SK-N-SH (cell line): Measurements from ENCODE around the gene USP48. TPM values are rescaled to one million over a fixed set of nuclear protein-coding genes. Genes with fewer than 3 reads are reported as not detected.

ENCODE experiments used
- CTCF ChIA-PET: fragments of 300-600, 350-600 bp; formaldehyde crosslinking; extraction: SDS; loops from one replicate; lab custom pipeline; 2021; lab: Yijun Ruan, JAX
- POLR2A ChIA-PET: fragments of 350-600 bp; sonication (Branson Sonifier 250); formaldehyde crosslinking; extraction: SDS; loops from one replicate; lab custom pipeline; 2020; ENCODE audit warnings: antibody characterized with exemption, inconsistent platforms; lab: Yijun Ruan, JAX
- DNase-seq: peaks from one replicate; pipeline ENCODE4 v3.0.0; 2012
- H2AFZ ChIP-seq: fragments of 200-600 bp; sonication (generic); 2 replicates; pipeline ENCODE4 v1.8.1; 2016; ENCODE audit warnings: antibody characterized with exemption, mild to moderate bottlenecking, low read depth
- H3F3A ChIP-seq: fragments of 200-600 bp; sonication (generic); replicated peaks from 2 replicates; pipeline ENCODE3; 2016; ENCODE audit warnings: antibody characterized with exemption, mild to moderate bottlenecking; ENCODE audit not compliant: insufficient read depth
- H3K27ac ChIP-seq, 2 experiments: fragments of 200-500 bp in 1 of 2; fragments of 200-600 bp in 1 of 2; sonication (Bioruptor generic) in 1 of 2; sonication (generic), shearing (Covaris generic) in 1 of 2; 2 replicates each; pipeline versions ENCODE4 v1.5.1 to v1.6.1; 2014 to 2016; ENCODE audit warnings: low read depth in 2 of 2, inconsistent platforms in 1 of 2, low read length in 1 of 2, mild to moderate bottlenecking in 1 of 2, mixed read lengths in 1 of 2
- H3K27me3 ChIP-seq: fragments of 200-600 bp; sonication (generic), shearing (Covaris generic); 2 replicates; pipeline ENCODE4 v1.6.1; 2016; ENCODE audit warnings: mixed run types; ENCODE audit not compliant: insufficient read depth
- H3K36me3 ChIP-seq, 2 experiments: fragments of 200-500 bp in 1 of 2; fragments of 200-600 bp in 1 of 2; sonication (Bioruptor generic) in 1 of 2; sonication (generic) in 1 of 2; replicated peaks in 1 of 2; 2 replicates each; pipeline versions ENCODE3 to v1.5.1; 2014 to 2016; ENCODE audit warnings: low read length in 1 of 2, mild to moderate bottlenecking in 1 of 2; ENCODE audit not compliant: insufficient read depth in 2 of 2, control insufficient read depth in 1 of 2
- H3K4me1 ChIP-seq, 2 experiments: fragments of 200-500 bp in 1 of 2; fragments of 200-600 bp in 1 of 2; sonication (Bioruptor generic) in 1 of 2; sonication (generic), shearing (Covaris generic) in 1 of 2; 2 replicates each; pipeline versions ENCODE4 v1.5.1 to v1.6.1; 2014 to 2016; ENCODE audit warnings: low read depth in 1 of 2, low read length in 1 of 2, mixed run types in 1 of 2; ENCODE audit not compliant: insufficient read depth in 2 of 2, control insufficient read depth in 1 of 2
- H3K4me2 ChIP-seq: fragments of 200-600 bp; sonication (generic), shearing (Covaris generic); 2 replicates; pipeline ENCODE4 v1.6.1; 2017; ENCODE audit warnings: mixed run types
- H3K4me3 ChIP-seq, 2 experiments: fragments of 200-500 bp in 1 of 2; fragments of 200-600 bp in 1 of 2; sonication (Bioruptor generic) in 1 of 2; sonication (generic), shearing (Covaris generic) in 1 of 2; 2 replicates each; pipeline versions ENCODE4 v1.5.1 to v1.8.1; 2014 to 2016; ENCODE audit warnings: low read depth in 2 of 2, inconsistent platforms in 1 of 2, low read length in 1 of 2, mild to moderate bottlenecking in 1 of 2, mixed read lengths in 1 of 2, moderate library complexity in 1 of 2
- H3K79me2 ChIP-seq: fragments of 200-600 bp; sonication (generic); 2 replicates; pipeline ENCODE4 v1.8.1; 2017; ENCODE audit warnings: mild to moderate bottlenecking; ENCODE audit not compliant: insufficient read depth
- H3K9ac ChIP-seq: fragments of 200-600 bp; sonication (generic); 2 replicates; pipeline ENCODE4 v1.6.1; 2017; ENCODE audit warnings: mixed run types
- H3K9me2 ChIP-seq: fragments of 200-600 bp; sonication (generic); 2 replicates; pipeline ENCODE4 v1.6.1; 2017; ENCODE audit warnings: mixed run types
- H3K9me3 ChIP-seq: fragments of 200-600 bp; sonication (generic); 2 replicates; pipeline ENCODE4 v1.6.1; 2017; ENCODE audit warnings: mixed run types, mild to moderate bottlenecking, moderate library complexity
- H4K20me1 ChIP-seq: fragments of 200-600 bp; sonication (generic); 2 replicates; pipeline ENCODE4 v1.6.1; 2017; ENCODE audit warnings: mild to moderate bottlenecking, mixed run types; ENCODE audit not compliant: insufficient read depth
- EP300 ChIP-seq, 2 experiments: IDR thresholded peaks; 2 replicates each; pipeline versions ENCODE4 v1.4.0 to v1.6.1; 2012; ENCODE audit warnings: borderline replicate concordance in 1 of 2, low read depth in 1 of 2, low read length in 1 of 2
- FOXJ3 ChIP-seq: sonication (generic); formaldehyde crosslinking; IDR thresholded peaks from 2 replicates; pipeline ENCODE4 v1.5.1; 2020; ENCODE audit warnings: mild to moderate bottlenecking, missing genetic modification reagents
- FOXM1 ChIP-seq: IDR thresholded peaks from 2 replicates; pipeline ENCODE4 v1.4.0; 2012; ENCODE audit warnings: low read depth, mild to moderate bottlenecking
- IRF3 ChIP-seq: fragments of 150-350 bp; IDR thresholded peaks from 2 replicates; pipeline ENCODE4 v1.6.1; 2016; ENCODE audit warnings: mild to moderate bottlenecking, low read depth, low read length
- MEF2A ChIP-seq: IDR thresholded peaks from 2 replicates; pipeline ENCODE4 v1.4.0; 2012; ENCODE audit warnings: low read depth, borderline replicate concordance
- NRF1 ChIP-seq: IDR thresholded peaks from 2 replicates; pipeline ENCODE4 v1.6.1; 2012; ENCODE audit warnings: low read depth, mild to moderate bottlenecking, low read length
- RXRA ChIP-seq: IDR thresholded peaks from 2 replicates; pipeline ENCODE4 v1.4.0; 2012; ENCODE audit warnings: low read depth, mild to moderate bottlenecking, borderline replicate concordance
- SIN3A ChIP-seq: IDR thresholded peaks from 2 replicates; pipeline ENCODE4 v1.6.1; 2012; ENCODE audit warnings: low read depth, mild to moderate bottlenecking, low read length, moderate library complexity, borderline replicate concordance
- SMC3 ChIP-seq: IDR thresholded peaks from 2 replicates; pipeline ENCODE4 v1.6.1; 2012; ENCODE audit warnings: low read depth, low read length, improper control_type of control experiment
- TAF1 ChIP-seq: IDR thresholded peaks from 2 replicates; pipeline ENCODE4 v1.6.1; 2012; ENCODE audit warnings: low read depth, mild to moderate bottlenecking, low read length, moderate library complexity, borderline replicate concordance
- TCF12 ChIP-seq: IDR thresholded peaks from 2 replicates; pipeline ENCODE4 v1.4.0; 2012
- TEAD4 ChIP-seq: IDR thresholded peaks from 2 replicates; pipeline ENCODE4 v1.4.0; 2012; ENCODE audit warnings: mild to moderate bottlenecking, borderline replicate concordance; ENCODE audit not compliant: insufficient read depth
- WGBS: methylation state at CpG from one replicate; pipeline ENCODE4 v1.1.6; 2017; ENCODE audit warnings: low lambda C conversion rate; 5-methylcytosine and 5-hydroxymethylcytosine counted together
- polyA plus RNA-seq, 3 experiments: library from polyadenylated mRNA; depleted of rRNA; stranded (reverse); fragments of >200 nt; gene quantifications; 2 replicates each; pipeline ENCODE4 v1.2.3, GENCODE V29; 2012
- TF ChIP-seq, protein P1 (sequence below): fragments of 200-600 bp; sonication (generic); IDR thresholded peaks from 2 replicates; pipeline ENCODE4 v1.6.1; 2017; ENCODE audit warnings: antibody characterized with exemption, mild to moderate bottlenecking, moderate library complexity

USP48 gene
- polyA plus RNA-seq, 1 of the 3 experiments (the other 2 are of a cell fraction) = 13.6 TPM

DNA sequence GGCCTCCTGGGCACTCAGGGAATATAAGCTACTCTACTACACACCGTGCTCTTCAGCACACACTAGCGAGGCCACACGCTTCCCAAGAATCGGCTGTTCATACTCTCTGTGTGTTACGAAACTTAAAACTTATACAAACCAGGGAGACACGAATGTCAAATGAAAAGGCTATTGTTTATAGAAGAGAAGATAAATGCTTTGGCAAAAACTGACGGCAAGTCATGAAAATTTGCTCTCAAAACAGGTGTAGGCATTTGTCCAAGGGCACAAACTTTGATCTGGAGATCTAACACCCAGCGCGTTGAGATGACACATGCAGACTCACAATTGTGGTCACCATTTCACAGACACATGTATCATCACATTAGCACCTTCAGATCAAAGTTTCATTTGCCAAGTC is 46.1 kb downstream of the USP48 start:
- 98% methylated on average over 9 of the region's 9 CpGs for WGBS
- CTCF ChIA-PET = no interaction called here
- no peak overlapping the region for H3K4me3 ChIP-seq

GRCh38 chr1:21736011-21736410 is 46.9 kb downstream of the USP48 start:
- H3K4me1 ChIP-seq = no peaks in the 10 kb centered on the region
- CTCF ChIA-PET = no interaction called here
- peaks cover 9% of the 10 kb centered on the region for H3F3A ChIP-seq
- POLR2A ChIA-PET = interaction anchor here (0.7 kb wide), 1 partner anchor 927 kb away, joined by 4 read pairs; no protein-coding TSS in a partner anchor
- DNase-seq = no peak
- H3K4me3 ChIP-seq = no peak overlapping the region
- peaks cover 17 to 67% of the 10 kb centered on the region in 2 experiments for H3K36me3 ChIP-seq
- H3K9me3 ChIP-seq = no peaks in the 10 kb centered on the region
- no peak overlapping the region for H2AFZ ChIP-seq
- WGBS = 90% methylated on average over 2 of the region's 2 CpGs
- no peaks in the 10 kb centered on the region for H3K27me3 ChIP-seq
- no peaks in the 10 kb centered on the region for H4K20me1 ChIP-seq
- no peak overlapping the region for H3K9ac ChIP-seq
- no peak overlapping the region for H3K27ac ChIP-seq
- TF ChIP-seq FOXJ3 (CRISPR knock-in tag) (no peak), RXRA (no peak), IRF3 (no peak), TEAD4 (no peak)
- no peak overlapping the region for H3K4me2 ChIP-seq
- H3K9me2 ChIP-seq = no peaks in the 10 kb centered on the region
- peaks cover 4% of the 10 kb centered on the region; the same call in 1 of the 2 replicates for H3K79me2 ChIP-seq

More for the DNA sequence above, 46.1 kb downstream of the USP48 start:
- H3K9me3 ChIP-seq = no peaks in the 10 kb centered on the region
- H3K9me2 ChIP-seq = no peaks in the 10 kb centered on the region
- H2AFZ ChIP-seq = no peak overlapping the region
- H3F3A ChIP-seq = peaks cover 9% of the 10 kb centered on the region
- no peak overlapping the region for H3K27ac ChIP-seq
- no peaks in the 10 kb centered on the region for H3K4me1 ChIP-seq
- DNase-seq = no peak
- H3K4me2 ChIP-seq = no peak overlapping the region
- TF ChIP-seq TCF12 (no peak), MEF2A (no peak), FOXM1 (no peak), SMC3 (no peak), RXRA (no peak), SIN3A (no peak), FOXJ3 (CRISPR knock-in tag) (no peak), EP300 (IDR thresholded peaks at IDR 0.05; ENCODE audit: borderline replicate concordance in 1 of 2, low read depth in 1 of 2, low read length in 1 of 2) (no peak), NRF1 (no peak), TAF1 (no peak)
- TF ChIP-seq, protein P1, sequence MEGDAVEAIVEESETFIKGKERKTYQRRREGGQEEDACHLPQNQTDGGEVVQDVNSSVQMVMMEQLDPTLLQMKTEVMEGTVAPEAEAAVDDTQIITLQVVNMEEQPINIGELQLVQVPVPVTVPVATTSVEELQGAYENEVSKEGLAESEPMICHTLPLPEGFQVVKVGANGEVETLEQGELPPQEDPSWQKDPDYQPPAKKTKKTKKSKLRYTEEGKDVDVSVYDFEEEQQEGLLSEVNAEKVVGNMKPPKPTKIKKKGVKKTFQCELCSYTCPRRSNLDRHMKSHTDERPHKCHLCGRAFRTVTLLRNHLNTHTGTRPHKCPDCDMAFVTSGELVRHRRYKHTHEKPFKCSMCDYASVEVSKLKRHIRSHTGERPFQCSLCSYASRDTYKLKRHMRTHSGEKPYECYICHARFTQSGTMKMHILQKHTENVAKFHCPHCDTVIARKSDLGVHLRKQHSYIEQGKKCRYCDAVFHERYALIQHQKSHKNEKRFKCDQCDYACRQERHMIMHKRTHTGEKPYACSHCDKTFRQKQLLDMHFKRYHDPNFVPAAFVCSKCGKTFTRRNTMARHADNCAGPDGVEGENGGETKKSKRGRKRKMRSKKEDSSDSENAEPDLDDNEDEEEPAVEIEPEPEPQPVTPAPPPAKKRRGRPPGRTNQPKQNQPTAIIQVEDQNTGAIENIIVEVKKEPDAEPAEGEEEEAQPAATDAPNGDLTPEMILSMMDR = no peak
- H3K79me2 ChIP-seq = peaks cover 4% of the 10 kb centered on the region; the same call in 1 of the 2 replicates
- H3K27me3 ChIP-seq = no peaks in the 10 kb centered on the region
- H3K36me3 ChIP-seq = peaks cover 17 to 75% of the 10 kb centered on the region in 2 experiments
- POLR2A ChIA-PET = no interaction called here
- no peak overlapping the region for H3K9ac ChIP-seq
- H4K20me1 ChIP-seq = no peaks in the 10 kb centered on the region
